Measurements from ENCODE around the gene TMEM123. TPM values are rescaled to one million over a fixed set of nuclear protein-coding genes. Genes with fewer than 3 reads are reported as not detected.

Gene TMEM123
- total and polyA plus RNA-seq, 2 of the 8 experiments (the other 6 are each of a cell fraction or from before 2014, with no cell fraction given): 75.5 to 80.1 TPM

GRCh38 chr11:102451681-102452460 lies 694 bp downstream of the TMEM123 start:
- Histone ChIP-seq H3K9me3 (ENCODE audit: insufficient read depth in 2 of 2, low read depth in 1 of 2, low read length in 1 of 2) (no peaks in the 10 kb centered on the region), H3K27ac (ENCODE audit: low read depth, low read length) (peak overlapping the region; percentile 60; the same call in 1 of the 2 replicates), H3K56ac (replicated peaks; ENCODE audit: insufficient read length, low read depth, low read length) (peak overlapping the region; percentile 37), H2AK5ac (ENCODE audit: low read depth, low read length) (no peak overlapping the region; the same call in 1 of the 2 replicates), H3K79me1 (ENCODE audit: low read depth, low read length) (no peaks in the 10 kb centered on the region), H3K14ac (ENCODE audit: insufficient read length) (no peak overlapping the region), H3K27me3 (replicated peaks in 1 of 4; ENCODE audit: control insufficient read depth in 3 of 4, extremely low read depth in 1 of 4, insufficient read depth in 3 of 4, low read length in 3 of 4) (peaks cover 0 to 15% (median 3%) of the 10 kb centered on the region in 4 experiments; a peak in 4 of 7 replicates), H2BK120ac (replicated peaks; ENCODE audit: low read depth, low read length) (no peak overlapping the region), H3K18ac (ENCODE audit: extremely low read depth, low read length) (peak overlapping the region; percentile 25; the same call in 1 of the 2 replicates), H3K36me3 (ENCODE audit: control insufficient read depth in 2 of 4, insufficient read depth in 4 of 4, low read length in 3 of 4) (peaks cover 0 to 5% (median 2%) of the 10 kb centered on the region in 4 experiments; a peak in 2 of 8 replicates), H3K23ac (ENCODE audit: insufficient read length) (no peak overlapping the region), H3K23me2 (ENCODE audit: low read depth, low read length) (peaks cover 16% of the 10 kb centered on the region; the same call in 1 of the 2 replicates), H2BK15ac (ENCODE audit: low read length) (no peak overlapping the region), H4K20me1 (replicated peaks in 1 of 2; ENCODE audit: control insufficient read depth in 1 of 2, insufficient read depth in 2 of 2, low read length in 2 of 2) (peaks cover 12 to 15% of the 10 kb centered on the region in 2 experiments), H2BK20ac (ENCODE audit: low read length) (no peak overlapping the region), H3K9ac (replicated peaks in 1 of 4; ENCODE audit: extremely low read depth in 1 of 4, low read depth in 3 of 4, low read length in 3 of 4) (peak overlapping the region; percentile 42 to 85 (median 80)), H4K8ac (ENCODE audit: extremely low read depth, insufficient read depth, low read length) (peak overlapping the region; percentile 96), H3K4me2 (ENCODE audit: insufficient read depth in 1 of 2, low read depth in 2 of 2, low read length in 2 of 2) (peak overlapping the region; percentile 74 to 78), H3K79me2 (ENCODE audit: control insufficient read depth in 1 of 2, insufficient read depth in 2 of 2, low read length in 2 of 2) (peaks cover 0 to 39% of the 10 kb centered on the region in 2 experiments; a peak in 2 of 4 replicates), H3K4me1 (replicated peaks in 1 of 4; ENCODE audit: control insufficient read depth in 3 of 4, insufficient read depth in 4 of 4, low read length in 3 of 4) (peaks cover 3 to 23% (median 16%) of the 10 kb centered on the region in 4 experiments; a peak in 4 of 7 replicates), H3K4me3 (ENCODE audit: extremely low read depth in 1 of 4, insufficient read depth in 2 of 4, low read depth in 3 of 4, low read length in 4 of 4) (peak overlapping the region; percentile 72 to 84 (median 78)), H4K91ac (replicated peaks; ENCODE audit: insufficient read length, low read length) (no peak overlapping the region), H4K5ac (ENCODE audit: insufficient read length, low read depth, low read length) (peak overlapping the region; percentile 37), H2BK12ac (ENCODE audit: low read depth, low read length) (no peak overlapping the region), H2BK5ac (ENCODE audit: low read depth, low read length) (peak overlapping the region; percentile 36; the same call in 1 of the 2 replicates), H3K4ac (replicated peaks; ENCODE audit: insufficient read length, low read depth, low read length) (no peak overlapping the region), H2AFZ (ENCODE audit: low read length) (no peak overlapping the region)
- DNase-seq (ENCODE audit: low read depth in 1 of 2, low spot score in 2 of 2): peak in 1 of 2 experiments; percentile 72
- CTCF ChIA-PET (ENCODE audit: partially characterized antibody): interaction anchor here (0.6 to 1.2 kb wide), 4 partner anchors 40 to 332 kb away, joined by 3 to 10 read pairs (median 3); no protein-coding TSS in a partner anchor
- TF ChIP-seq TAF1 (IDR thresholded peaks at IDR 0.05; ENCODE audit: low read depth, low read length) (peak; percentile 67), MAX (IDR thresholded peaks at IDR 0.05) (peak; percentile 72), BACH1 (IDR thresholded peaks at IDR 0.05; ENCODE audit: low read length) (peak; percentile 27; the same call in 1 of the 2 replicates), EGR1 (IDR thresholded peaks at IDR 0.05; ENCODE audit: borderline replicate concordance, low read depth, low read length) (no peak), JUN (IDR thresholded peaks at IDR 0.05; ENCODE audit: low read depth, low read length) (no peak), YY1 (IDR thresholded peaks at IDR 0.05; ENCODE audit: low read depth, low read length) (peak; percentile 65; the same call in 1 of the 2 replicates), KDM4A (IDR thresholded peaks at IDR 0.05; ENCODE audit: low read depth, low read length, severe bottlenecking) (peak; percentile 9), SIN3A (conservative IDR thresholded peaks at IDR 0.05 in 1 of 2, IDR thresholded peaks at IDR 0.05 in 1 of 2; ENCODE audit: low read depth in 1 of 2, low read length in 2 of 2) (peak in 1 of 2 experiments; percentile 69; a peak in 1 of 4 replicates)
- 1% methylated on average over 47 of the region's 55 CpGs; no CpG with 5 or more reads in 1 of the 2 experiments for WGBS, 2 experiments (ENCODE audit: extremely low coverage in 1 of 2, insufficient coverage in 1 of 2, insufficient read length in 1 of 2, insufficient replicate concordance in 2 of 2, low coverage in 1 of 2, low lambda C conversion rate in 2 of 2, missing lambda C conversion rate in 1 of 2)
- FAIRE-seq: no peak
- POLR2A ChIA-PET (ENCODE audit: partially characterized antibody): interaction anchor here (0.9 to 1.3 kb wide), 5 partner anchors 9 to 76 kb away, joined by 3 to 8 read pairs (median 4); no protein-coding TSS in a partner anchor
